Thoracic aorta (tissue), 2 donors: ENCODE measurements around the gene OVOL2. TPM values are rescaled to one million over a fixed set of nuclear protein-coding genes. Genes with fewer than 3 reads are reported as not detected.

Experiments
- ATAC-seq: fragments of 150-250 bp; one replicate; pipeline ENCODE4 v1.8.0; 2017; ENCODE audit warnings: low read depth; ENCODE audit not compliant: insufficient number of reproducible peaks, low FRiP score
- DNase-seq: peaks from one replicate; pipeline ENCODE4 v3.0.0-alpha.2; 2020; ENCODE audit warnings: low spot score
- H3K27ac ChIP-seq, 2 donors: fragments of 200-600 bp; sonication (generic); 1 replicate in 1 of 2; 2 replicates in 1 of 2; pipeline ENCODE4 v1.5.1; 2016; ENCODE audit warnings: mild to moderate bottlenecking in 2 of 2, moderate library complexity in 2 of 2
- H3K27me3 ChIP-seq: fragments of 200-600 bp; sonication (generic); replicated peaks from 2 replicates; pipeline ENCODE4 v1.6.0; 2016; ENCODE audit warnings: mild to moderate bottlenecking; ENCODE audit not compliant: insufficient read depth
- H3K36me3 ChIP-seq: fragments of 200-600 bp; sonication (generic); one replicate; pipeline ENCODE4 v1.5.1; 2016
- H3K4me1 ChIP-seq, 2 donors: fragments of 200-600 bp; sonication (generic); 1 replicate in 1 of 2; 2 replicates in 1 of 2; pipeline versions ENCODE4 v1.5.1 to v1.6.0; 2016; ENCODE audit warnings: low read depth in 2 of 2, mild to moderate bottlenecking in 1 of 2; ENCODE audit not compliant: control insufficient read depth in 1 of 2
- H3K4me3 ChIP-seq: fragments of 200-600 bp; sonication (generic); 2 replicates; pipeline ENCODE4 v1.5.1; 2016; ENCODE audit warnings: mild to moderate bottlenecking
- H3K9me3 ChIP-seq: fragments of 200-600 bp; sonication (generic); 2 replicates; pipeline ENCODE4 v1.5.1; 2016
- CTCF ChIP-seq: fragments of 200-600 bp; sonication (generic); IDR thresholded peaks from one replicate; pipeline ENCODE4 v1.5.1; 2019; ENCODE audit warnings: antibody characterized with exemption
- total RNA-seq, 2 donors: library from RNA; depleted of rRNA; stranded (reverse); fragments of >200 nt; gene quantifications; one replicate each; pipeline versions ENCODE4 v1.1.0 to v1.2.3, GENCODE V29; 2016

Gene OVOL2
- total RNA-seq, 2 donors from 2014 or later, result 0.71 TPM; not detected in 1

- no peaks in the 10 kb centered on the region for H3K27me3 ChIP-seq
- no peak overlapping the region for H3K27ac ChIP-seq
- ATAC-seq (no peak), DNase-seq (no peak)
- no peaks in the 10 kb centered on the region for H3K36me3 ChIP-seq
- H3K4me1 ChIP-seq, result no peaks in the 10 kb centered on the region
- no peak for TF ChIP-seq CTCF
- H3K4me3 ChIP-seq, result no peak overlapping the region
- H3K9me3 ChIP-seq, result no peaks in the 10 kb centered on the region
These were observed 43.3 kb downstream of the OVOL2 start for GRCh38 chr20:18014411-18014810.

- Histone ChIP-seq H3K4me1 (no peaks in the 10 kb centered on the region), H3K27ac (no peak overlapping the region)
These were observed 44.8 kb downstream of the OVOL2 start for GRCh38 chr20:18012901-18013300.

GRCh38 chr20:18011951-18012645, 45.6 kb downstream of the OVOL2 start:
- H3K36me3 ChIP-seq, result no peaks in the 10 kb centered on the region
- TF ChIP-seq CTCF, result no peak
- no peaks in the 10 kb centered on the region for H3K27me3 ChIP-seq
- no peak overlapping the region for H3K27ac ChIP-seq
- DNase-seq (no peak), ATAC-seq (no peak)
- H3K4me3 ChIP-seq, result no peak overlapping the region
- peaks cover 0 to 7% of the 10 kb centered on the region in 2 donors for H3K4me1 ChIP-seq
- no peaks in the 10 kb centered on the region for H3K9me3 ChIP-seq

More at GRCh38 chr20:18012901-18013300, 44.8 kb downstream of the OVOL2 start:
- DNase-seq (no peak), ATAC-seq (no peak)
- Histone ChIP-seq H3K4me3 (no peak overlapping the region), H3K9me3 (no peaks in the 10 kb centered on the region), H3K27me3 (no peaks in the 10 kb centered on the region), H3K36me3 (no peaks in the 10 kb centered on the region)
- no peak for TF ChIP-seq CTCF

- peaks cover 0 to 7% of the 10 kb centered on the region in 2 donors for H3K4me1 ChIP-seq
- ATAC-seq, result no peak
- no peaks in the 10 kb centered on the region for H3K27me3 ChIP-seq
- no peak overlapping the region for H3K4me3 ChIP-seq
- TF ChIP-seq CTCF, result no peak
- no peaks in the 10 kb centered on the region for H3K36me3 ChIP-seq
- no peak overlapping the region for H3K27ac ChIP-seq
- H3K9me3 ChIP-seq, result no peaks in the 10 kb centered on the region
- DNase-seq, result no peak
These were observed 46.2 kb downstream of the OVOL2 start for GRCh38 chr20:18011482-18011881.

- DNase-seq, result no peak
- no peaks in the 10 kb centered on the region for H3K36me3 ChIP-seq
- no peaks in the 10 kb centered on the region for H3K27me3 ChIP-seq
- no peak overlapping the region for H3K4me3 ChIP-seq
- no peak for ATAC-seq
- peaks cover 0 to 7% of the 10 kb centered on the region in 2 donors for H3K4me1 ChIP-seq
- no peak for TF ChIP-seq CTCF
- no peak overlapping the region for H3K27ac ChIP-seq
- no peaks in the 10 kb centered on the region for H3K9me3 ChIP-seq
These were observed 48.6 kb downstream of the OVOL2 start for GRCh38 chr20:18009116-18009515.
